GM20000 (cell line): ENCODE results near the gene SMYD3.

ENCODE experiments used
- DNase-seq: peaks from one replicate; pipeline ENCODE4 v3.0.0; 2012; ENCODE audit warnings: low spot score
- CTCF ChIP-seq: IDR thresholded peaks from 2 replicates; pipeline ENCODE4 v1.5.1; 2012; ENCODE audit warnings: mild to moderate bottlenecking, control low read depth; ENCODE audit errors: extremely low read depth, missing control alignments

SMYD3 gene

GRCh38 chr1:245700631-245701030, 806.4 kb downstream of the SMYD3 start:
- no peak for DNase-seq
- no peak for TF ChIP-seq CTCF
